BJ (cell line): Measurements from ENCODE around the gene TMEM38B. TPM values are rescaled to one million over a fixed set of nuclear protein-coding genes. Genes with fewer than 3 reads are reported as not detected.
"Not testable (repeated sequence)": the region's sequence is repeated elsewhere in the genome, so short reads cannot be mapped to it uniquely, and the experiment has no call there.

Source experiments
- CTCF ChIA-PET: fragments of 350-600 bp; formaldehyde crosslinking; extraction: SDS; loops from one replicate; lab custom pipeline; 2021; ENCODE audit warnings: antibody characterized with exemption, inconsistent platforms; lab: Yijun Ruan, JAX
- POLR2A ChIA-PET: fragments of 300-600 bp; sonication (Branson Sonifier 250); formaldehyde crosslinking; extraction: SDS; loops from one replicate; lab custom pipeline; 2021; ENCODE audit warnings: antibody characterized with exemption; lab: Charles Lee
- DNase-seq: peaks from one replicate; pipeline ENCODE4 v3.0.0-alpha.2; 2011; ENCODE audit warnings: low read depth
- H3K27me3 ChIP-seq: 2 replicates; pipeline ENCODE4 v1.6.0; 2011; ENCODE audit warnings: low read length; ENCODE audit not compliant: control insufficient read depth, insufficient read depth
- H3K36me3 ChIP-seq: 2 replicates; pipeline ENCODE4 v1.5.1; 2011; ENCODE audit warnings: low read length; ENCODE audit not compliant: control insufficient read depth, insufficient read depth
- H3K4me3 ChIP-seq: 2 replicates; pipeline ENCODE4 v1.5.1; 2011; ENCODE audit warnings: low read depth, mild to moderate bottlenecking, control low read depth, low read length
- CTCF ChIP-seq: IDR thresholded peaks from 2 replicates; pipeline ENCODE4 v1.5.1; 2011; ENCODE audit warnings: low read depth, mild to moderate bottlenecking, control low read depth, inconsistent platforms, low read length, moderate library complexity; ENCODE audit not compliant: insufficient read depth
- polyA plus RNA-seq: library from polyadenylated mRNA; depleted of rRNA; stranded (reverse); fragments of >200 nt; gene quantifications from 2 replicates; pipeline ENCODE4 v1.2.3, GENCODE V29; 2011

The TMEM38B gene
- polyA plus RNA-seq, 1 experiment: 3.6 TPM

- H3K36me3 ChIP-seq: no peaks in the 10 kb centered on the region
- POLR2A ChIA-PET: no interaction called here
- no peaks in the 10 kb centered on the region for H3K27me3 ChIP-seq
- no peak for DNase-seq
- H3K4me3 ChIP-seq: no peak overlapping the region
- CTCF ChIA-PET: no interaction called here
- no peak for TF ChIP-seq CTCF
Measured at GRCh38 chr9:105760053-105760452, 65.7 kb downstream of the TMEM38B start.

GRCh38 chr9:105782561-105783494 is 88.5 kb downstream of the TMEM38B start:
- H3K27me3 ChIP-seq, CTCF ChIA-PET, H3K4me3 ChIP-seq, POLR2A ChIA-PET, H3K36me3 ChIP-seq, DNase-seq: not testable (repeated sequence)

- H3K27me3 ChIP-seq, DNase-seq, H3K4me3 ChIP-seq, CTCF ChIA-PET, H3K36me3 ChIP-seq, POLR2A ChIA-PET: not testable (repeated sequence)
Measured at GRCh38 chr9:105783495-105783872, 89.1 kb downstream of the TMEM38B start.

- POLR2A ChIA-PET, CTCF ChIA-PET, H3K27me3 ChIP-seq, H3K4me3 ChIP-seq, DNase-seq, H3K36me3 ChIP-seq: not testable (repeated sequence)
Measured at GRCh38 chr9:105786796-105787195, 92.5 kb downstream of the TMEM38B start.

- no peak for TF ChIP-seq CTCF
- ChIA-PET POLR2A (no interaction called here), CTCF (no interaction called here)
- no peaks in the 10 kb centered on the region for H3K36me3 ChIP-seq
- H3K4me3 ChIP-seq: no peak overlapping the region
- no peaks in the 10 kb centered on the region for H3K27me3 ChIP-seq
- no peak for DNase-seq
Measured at GRCh38 chr9:105816202-105816744, 121.9 kb downstream of the TMEM38B start.

- TF ChIP-seq CTCF: no peak
- Histone ChIP-seq H3K36me3 (no peaks in the 10 kb centered on the region), H3K27me3 (no peaks in the 10 kb centered on the region), H3K4me3 (no peak overlapping the region)
- CTCF ChIA-PET: no interaction called here
- no peak for DNase-seq
- POLR2A ChIA-PET: no interaction called here
Measured at GRCh38 chr9:105816981-105817380, 122.6 kb downstream of the TMEM38B start.

- TF ChIP-seq CTCF: no peak
- DNase-seq: no peak
- ChIA-PET POLR2A (no interaction called here), CTCF (no interaction called here)
- Histone ChIP-seq H3K27me3 (no peaks in the 10 kb centered on the region), H3K4me3 (no peak overlapping the region), H3K36me3 (no peaks in the 10 kb centered on the region)
Measured at GRCh38 chr9:105818903-105819302, 124.6 kb downstream of the TMEM38B start.
